H7 (cell line): ENCODE results near the gene LILRB2. TPM values are rescaled to one million over a fixed set of nuclear protein-coding genes. Genes with fewer than 3 reads are reported as not detected.
"Not testable (repeated sequence)": the region's sequence is repeated elsewhere in the genome, so short reads cannot be mapped to it uniquely, and the experiment has no call there.

ENCODE experiments used
- DNase-seq: peaks from one replicate; pipeline ENCODE4 v3.0.0; 2012
- H3K27me3 ChIP-seq: 2 replicates; pipeline ENCODE4 v1.6.0; 2011; ENCODE audit warnings: mild to moderate bottlenecking, low read length; ENCODE audit not compliant: control insufficient read depth, insufficient read depth
- H3K36me3 ChIP-seq: replicated peaks from 2 replicates; pipeline ENCODE4 v1.5.1; 2011; ENCODE audit warnings: low read length; ENCODE audit not compliant: control insufficient read depth, insufficient read depth
- H3K4me3 ChIP-seq: 2 replicates; pipeline ENCODE4 v1.5.1; 2011; ENCODE audit warnings: low read depth, mild to moderate bottlenecking, control low read depth, low read length, moderate library complexity; ENCODE audit not compliant: insufficient read depth
- total RNA-seq: library from RNA; depleted of rRNA; stranded (reverse); fragments of >200 nt; shearing (Covaris generic); gene quantifications from 2 replicates; pipeline ENCODE4 v1.2.3, GENCODE V29; 2014; rRNA removed

LILRB2 gene
- not detected in 2 replicates for total RNA-seq

DNA sequence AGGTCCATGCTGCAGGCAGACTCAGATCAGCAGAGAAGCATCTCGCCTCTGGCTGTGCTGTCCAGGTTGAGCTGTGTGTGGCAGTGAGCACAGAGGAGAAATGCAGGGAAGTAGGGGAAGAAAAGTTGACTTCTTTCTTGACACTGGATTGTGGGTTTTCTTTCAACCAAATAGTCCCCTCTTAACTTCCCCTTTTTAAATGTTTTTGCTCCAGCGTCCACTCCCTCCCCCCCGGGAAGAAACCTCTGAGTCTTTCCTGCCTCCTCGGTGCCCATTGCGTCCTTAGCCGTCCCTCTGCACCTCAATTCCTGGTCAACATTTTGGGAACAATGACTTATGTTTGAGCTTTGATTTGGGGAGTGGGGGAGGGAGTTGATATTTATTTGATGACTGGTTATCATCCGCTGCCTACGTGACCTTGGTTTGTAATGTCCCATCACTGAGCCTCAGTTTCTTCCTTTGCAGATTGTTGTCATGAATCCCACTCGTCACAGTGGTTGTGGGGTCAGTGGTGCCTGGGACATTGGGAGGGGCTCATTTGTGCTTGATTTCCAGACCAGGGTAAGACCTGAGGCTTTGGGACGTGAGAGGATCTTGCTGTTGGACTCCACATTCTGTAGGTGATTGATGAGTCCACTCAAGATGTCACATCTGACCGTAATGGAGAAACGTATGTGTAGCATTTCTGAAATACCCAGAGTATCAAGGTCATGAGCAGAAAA, at the start of gene LILRB2:
Gene LILRB2 (minus strand): TSS at position 104 of the 722 bp plus-strand sequence. CDS start 614 bp downstream, outside the sequence.
- Histone ChIP-seq H3K4me3 (no peak within 1 kb of the TSS), H3K27me3 (peaks cover 1% of the 10 kb centered on the region; the same call in 1 of the 2 replicates), H3K36me3 (no peaks in the 10 kb centered on the region)
- DNase-seq: no peak

DNA sequence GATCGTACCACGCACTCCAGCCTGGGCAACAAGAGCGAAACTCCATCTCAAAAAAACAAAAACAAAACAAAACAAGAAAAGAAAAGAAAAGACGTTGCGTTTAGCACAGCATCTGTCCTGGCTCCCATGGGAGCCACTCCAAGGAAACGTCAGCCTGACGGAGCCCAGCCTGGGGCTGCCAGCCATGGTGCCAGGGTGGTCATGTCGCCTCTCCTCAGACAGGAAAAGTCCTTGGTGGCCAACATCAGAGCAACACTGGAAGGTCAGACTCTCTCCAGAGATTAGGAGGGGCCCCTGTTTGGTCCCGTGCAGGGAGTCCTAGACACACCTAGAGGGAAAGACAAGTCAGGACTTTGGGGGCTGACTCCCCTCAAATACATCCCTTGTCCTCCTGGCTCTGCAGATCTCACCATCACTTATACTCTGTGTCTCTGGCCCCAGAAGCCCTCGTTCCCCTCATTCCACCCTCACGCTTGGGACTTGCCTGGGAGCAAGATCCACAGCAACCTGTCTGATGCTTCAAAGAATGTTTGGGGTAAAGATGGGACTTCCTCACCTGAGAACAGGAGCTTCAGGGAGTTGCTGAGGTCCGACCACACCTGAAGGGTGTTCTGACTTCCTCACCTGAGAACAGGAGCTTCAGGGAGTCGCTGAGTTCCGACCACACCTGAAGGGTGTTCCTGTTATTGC, 48.7 kb upstream of the LILRB2 start:
- Histone ChIP-seq H3K4me3 (no peak overlapping the region), H3K36me3 (no peaks in the 10 kb centered on the region), H3K27me3 (no peaks in the 10 kb centered on the region; the same call in 1 of the 2 replicates)
- DNase-seq: no peak

GRCh38 chr19:54328781-54329180, 47.9 kb upstream of the LILRB2 start:
- H3K4me3 ChIP-seq, H3K27me3 ChIP-seq, H3K36me3 ChIP-seq, DNase-seq: not testable (repeated sequence)

GRCh38 chr19:54325631-54326030, 44.7 kb upstream of the LILRB2 start:
- Histone ChIP-seq H3K4me3 (no peak overlapping the region), H3K27me3 (no peaks in the 10 kb centered on the region), H3K36me3 (no peaks in the 10 kb centered on the region)
- DNase-seq: no peak

DNA sequence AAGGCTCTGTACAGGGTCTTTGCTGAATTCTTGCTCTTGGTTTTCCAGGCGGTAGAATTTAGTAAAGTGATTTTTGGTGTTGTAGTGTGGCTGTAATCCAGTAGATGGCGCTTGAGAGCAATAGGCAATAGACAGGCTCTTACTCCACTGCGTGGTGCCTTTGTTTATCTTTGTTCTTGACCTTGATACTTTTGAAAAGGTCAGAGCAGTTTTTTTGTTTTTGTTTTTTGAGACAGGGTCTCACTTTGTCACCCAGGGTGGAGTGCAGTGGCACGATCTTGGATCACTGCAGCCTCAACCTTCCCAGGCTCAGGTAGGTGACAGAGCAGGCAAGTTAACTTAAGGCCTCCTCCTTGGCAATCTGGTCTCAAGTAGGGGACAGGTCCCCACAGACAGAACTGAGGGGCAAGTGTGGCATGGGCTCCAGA, 44.3 kb upstream of the LILRB2 start:
- peak; percentile 67 for DNase-seq
- Histone ChIP-seq H3K4me3 (no peak overlapping the region), H3K27me3 (no peaks in the 10 kb centered on the region)

GRCh38 chr19:54324071-54324470, 43.2 kb upstream of the LILRB2 start:
- Histone ChIP-seq H3K27me3 (no peaks in the 10 kb centered on the region), H3K4me3 (no peak overlapping the region), H3K36me3 (no peaks in the 10 kb centered on the region)
- DNase-seq: no peak

More for the DNA sequence above, 44.3 kb upstream of the LILRB2 start:
- no peaks in the 10 kb centered on the region for H3K36me3 ChIP-seq

- not testable (repeated sequence) for H3K27me3 ChIP-seq, H3K36me3 ChIP-seq, H3K4me3 ChIP-seq, DNase-seq
These were observed 42.0 kb upstream of the LILRB2 start for GRCh38 chr19:54322934-54323333.

- not testable (repeated sequence) for H3K36me3 ChIP-seq, H3K27me3 ChIP-seq, DNase-seq, H3K4me3 ChIP-seq
These were observed 41.4 kb upstream of the LILRB2 start for GRCh38 chr19:54322295-54322694.

- Histone ChIP-seq H3K36me3 (no peaks in the 10 kb centered on the region), H3K4me3 (no peak overlapping the region), H3K27me3 (no peaks in the 10 kb centered on the region)
- no peak for DNase-seq
These were observed 39.2 kb upstream of the LILRB2 start for GRCh38 chr19:54319892-54320670.

- Histone ChIP-seq H3K36me3 (no peaks in the 10 kb centered on the region), H3K27me3 (no peaks in the 10 kb centered on the region), H3K4me3 (no peak overlapping the region)
- DNase-seq: no peak
These were observed 38.1 kb upstream of the LILRB2 start for GRCh38 chr19:54319049-54319448.

GRCh38 chr19:54317965-54318240, 37.0 kb upstream of the LILRB2 start:
- Histone ChIP-seq H3K27me3 (no peaks in the 10 kb centered on the region), H3K4me3 (no peak overlapping the region), H3K36me3 (no peaks in the 10 kb centered on the region)
- no peak for DNase-seq

GRCh38 chr19:54317108-54317964, 36.4 kb upstream of the LILRB2 start:
- Histone ChIP-seq H3K4me3 (no peak overlapping the region), H3K36me3 (no peaks in the 10 kb centered on the region), H3K27me3 (no peaks in the 10 kb centered on the region)
- DNase-seq: no peak

DNA sequence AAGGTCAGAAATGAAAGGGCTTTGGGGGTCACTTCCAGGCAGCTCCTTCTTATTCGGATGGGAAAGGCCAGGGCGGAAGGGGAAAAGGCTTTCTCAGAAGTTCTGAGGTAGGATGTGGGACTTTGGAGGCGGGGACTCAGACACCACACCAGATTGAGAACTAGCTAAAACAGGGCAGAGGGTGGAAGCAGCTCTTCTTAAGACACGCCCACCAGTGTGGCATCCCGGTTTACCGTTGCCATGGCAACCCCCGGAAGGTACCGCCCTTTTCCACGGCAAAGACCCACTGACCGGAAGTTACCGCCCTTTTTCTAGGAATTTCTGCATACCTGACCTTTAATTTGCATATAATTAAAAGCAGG, 35.8 kb upstream of the LILRB2 start:
- peak; percentile 80 for DNase-seq
- no peak overlapping the region for H3K4me3 ChIP-seq
- H3K36me3 ChIP-seq: no peaks in the 10 kb centered on the region
- no peaks in the 10 kb centered on the region for H3K27me3 ChIP-seq

DNA sequence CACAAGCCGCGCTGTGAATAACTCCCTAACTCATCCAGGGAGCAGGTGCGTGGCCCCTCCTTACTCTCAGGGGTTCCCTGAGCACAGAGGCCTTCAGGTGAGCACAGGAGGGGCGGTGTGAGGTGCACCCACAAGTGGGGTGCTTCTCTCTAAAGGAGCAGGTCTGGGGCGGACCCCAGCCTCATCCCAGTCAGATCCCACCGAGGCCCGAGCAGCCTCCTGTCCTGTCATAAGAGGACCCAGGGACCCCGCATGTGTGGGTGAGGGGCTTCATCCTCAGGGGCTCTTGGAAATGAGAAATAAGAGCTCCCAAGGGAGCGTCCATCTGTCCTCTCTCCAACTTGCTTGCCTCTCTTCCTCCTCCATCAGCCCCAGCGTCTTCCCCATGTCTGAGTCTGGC, 35.0 kb upstream of the LILRB2 start:
- H3K27me3 ChIP-seq: no peaks in the 10 kb centered on the region
- no peaks in the 10 kb centered on the region for H3K36me3 ChIP-seq
- H3K4me3 ChIP-seq: no peak overlapping the region
- DNase-seq: no peak
